ENCODE results near the gene ZSCAN9. TPM values are rescaled to one million over a fixed set of nuclear protein-coding genes. Genes with fewer than 3 reads are reported as not detected.

The ZSCAN9 gene
- total RNA-seq, 4 donors from 2014 or later: 2.3 to 9.4 (median 4.3) TPM

DNA sequence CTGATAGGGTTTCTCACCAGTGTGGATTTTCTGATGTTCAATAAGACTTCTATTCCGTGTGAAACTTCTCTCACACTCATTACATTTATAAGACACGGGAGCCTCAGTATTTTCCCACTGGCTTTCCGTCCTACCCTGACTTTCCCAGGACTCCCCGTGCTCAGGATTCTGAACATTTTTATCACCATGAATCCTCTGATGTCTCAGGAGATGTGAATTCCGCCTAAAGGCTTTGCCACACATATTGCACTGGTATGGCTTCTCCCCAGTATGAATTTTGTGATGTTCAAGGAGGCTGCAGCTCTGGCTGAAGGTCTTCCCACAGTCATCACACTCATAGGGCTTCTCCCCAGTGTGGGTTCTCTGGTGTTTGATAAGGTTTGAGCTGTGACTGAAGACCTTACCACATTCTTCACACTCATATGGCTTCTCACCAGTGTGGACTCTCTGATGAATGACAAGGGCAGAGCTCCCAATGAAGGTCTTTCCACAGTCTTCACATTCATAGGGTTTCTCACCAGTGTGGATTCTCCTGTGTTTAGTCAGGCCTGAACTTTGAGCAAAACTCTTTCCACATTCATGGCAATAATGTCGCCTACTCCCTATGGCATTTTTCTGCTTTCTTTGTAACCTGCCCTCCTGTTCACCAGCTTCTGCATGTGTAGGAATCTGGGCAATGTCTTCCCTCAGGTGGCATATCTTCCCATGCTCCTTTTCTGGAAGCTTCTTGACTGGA, 20.3 kb downstream of the ZSCAN9 start:
- WGBS, 2 donors: 90 to 92% methylated on average over 6 of the region's 6 CpGs
- no peak overlapping the region for H3K4me3 ChIP-seq (ENCODE audit: low read depth, poor library complexity, severe bottlenecking)
- intact Hi-C loops (cut with DNase I; ENCODE audit: low total_unique reads): no loop called here
- TF ChIP-seq POLR2A (IDR thresholded peaks at IDR 0.05): no peak
- TF ChIP-seq, protein P1, sequence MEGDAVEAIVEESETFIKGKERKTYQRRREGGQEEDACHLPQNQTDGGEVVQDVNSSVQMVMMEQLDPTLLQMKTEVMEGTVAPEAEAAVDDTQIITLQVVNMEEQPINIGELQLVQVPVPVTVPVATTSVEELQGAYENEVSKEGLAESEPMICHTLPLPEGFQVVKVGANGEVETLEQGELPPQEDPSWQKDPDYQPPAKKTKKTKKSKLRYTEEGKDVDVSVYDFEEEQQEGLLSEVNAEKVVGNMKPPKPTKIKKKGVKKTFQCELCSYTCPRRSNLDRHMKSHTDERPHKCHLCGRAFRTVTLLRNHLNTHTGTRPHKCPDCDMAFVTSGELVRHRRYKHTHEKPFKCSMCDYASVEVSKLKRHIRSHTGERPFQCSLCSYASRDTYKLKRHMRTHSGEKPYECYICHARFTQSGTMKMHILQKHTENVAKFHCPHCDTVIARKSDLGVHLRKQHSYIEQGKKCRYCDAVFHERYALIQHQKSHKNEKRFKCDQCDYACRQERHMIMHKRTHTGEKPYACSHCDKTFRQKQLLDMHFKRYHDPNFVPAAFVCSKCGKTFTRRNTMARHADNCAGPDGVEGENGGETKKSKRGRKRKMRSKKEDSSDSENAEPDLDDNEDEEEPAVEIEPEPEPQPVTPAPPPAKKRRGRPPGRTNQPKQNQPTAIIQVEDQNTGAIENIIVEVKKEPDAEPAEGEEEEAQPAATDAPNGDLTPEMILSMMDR (IDR thresholded peaks at IDR 0.05): no peak
- no peak for DNase-seq (ENCODE audit: low spot score in 2 of 2)

DNA sequence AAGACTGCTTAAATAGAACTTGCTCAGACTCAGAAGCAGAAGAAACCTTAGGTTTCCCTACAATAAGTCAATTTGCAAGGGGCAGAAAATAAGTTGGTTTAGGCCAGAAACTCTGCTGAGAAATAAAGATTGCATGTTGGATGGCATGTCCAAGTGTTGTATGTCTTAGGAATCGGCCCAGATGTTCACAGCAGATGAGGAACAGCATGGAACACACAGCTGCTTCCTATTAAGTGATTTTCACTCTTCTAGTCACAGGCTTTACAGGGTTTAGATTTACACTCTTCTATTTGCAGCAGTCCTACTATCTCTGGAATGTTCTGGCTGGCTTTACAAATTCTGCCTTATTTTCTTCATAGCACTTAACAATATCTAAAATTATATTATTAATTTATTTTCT, 23.8 kb downstream of the ZSCAN9 start:
- 61 to 78% methylated on average over 1 of the region's 1 CpG for WGBS, 2 donors
- intact Hi-C loops (cut with DNase I; ENCODE audit: low total_unique reads): no loop called here
- no peak overlapping the region for H3K4me3 ChIP-seq (ENCODE audit: low read depth, poor library complexity, severe bottlenecking)
- TF ChIP-seq, protein P1 (IDR thresholded peaks at IDR 0.05): no peak
- TF ChIP-seq POLR2A (IDR thresholded peaks at IDR 0.05): no peak
- DNase-seq (ENCODE audit: low spot score in 2 of 2): no peak

DNA sequence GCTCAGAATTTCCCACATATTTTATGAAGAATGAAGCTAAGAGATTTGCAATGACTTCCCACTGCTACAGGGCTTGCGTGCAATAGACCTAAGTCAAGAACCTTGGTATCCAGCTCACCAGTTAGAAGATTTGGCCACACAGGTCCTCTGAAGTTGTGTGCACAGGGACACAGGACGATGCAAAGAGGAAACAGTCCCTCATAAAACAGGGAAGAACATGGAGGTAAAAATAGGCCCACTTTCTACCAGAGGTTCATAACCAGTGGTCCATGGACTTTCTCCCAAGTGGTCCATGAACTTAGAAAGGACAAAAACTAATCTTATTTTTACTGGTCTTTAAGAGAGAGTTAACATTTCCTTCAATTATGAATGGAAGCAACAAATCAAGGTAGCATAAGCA, 25.7 kb downstream of the ZSCAN9 start:
- 74 to 78% methylated on average over 2 of the region's 2 CpGs for WGBS, 2 donors

DNA sequence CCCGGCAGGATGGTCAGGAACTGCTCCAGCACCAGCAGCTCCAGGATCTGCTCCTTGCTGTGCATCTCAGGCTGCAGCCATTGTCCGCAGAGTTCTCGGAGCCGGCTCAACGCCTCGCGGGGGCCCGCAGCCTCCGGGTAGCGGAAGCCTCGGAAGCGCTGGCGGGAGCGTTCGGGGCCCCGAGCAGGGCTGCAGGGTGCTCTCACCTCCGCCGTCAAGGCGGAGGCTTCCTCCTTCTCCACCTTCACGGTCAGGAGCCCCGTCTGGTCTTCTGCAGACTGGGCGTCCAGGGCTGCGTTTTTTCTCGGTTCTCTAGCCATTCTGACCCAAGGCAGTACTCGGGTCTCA, 26.6 kb downstream of the ZSCAN9 start:
- H3K4me3 ChIP-seq (ENCODE audit: low read depth, poor library complexity, severe bottlenecking): peak overlapping the region; percentile 92
- 0 to 1% methylated on average over 11 to 24 of the region's 25 CpGs for WGBS, 2 donors
- intact Hi-C loops (cut with DNase I; ENCODE audit: low total_unique reads): no loop called here
- TF ChIP-seq, protein P1 (IDR thresholded peaks at IDR 0.05): no peak
- TF ChIP-seq POLR2A (IDR thresholded peaks at IDR 0.05): no peak
- no peak for DNase-seq (ENCODE audit: low spot score in 2 of 2)

More for the DNA sequence above, 25.7 kb downstream of the ZSCAN9 start:
- intact Hi-C loops (cut with DNase I; ENCODE audit: low total_unique reads): no loop called here
- no peak for DNase-seq (ENCODE audit: low spot score in 2 of 2)
- H3K4me3 ChIP-seq (ENCODE audit: low read depth, poor library complexity, severe bottlenecking): no peak overlapping the region
- TF ChIP-seq, protein P1 (IDR thresholded peaks at IDR 0.05): no peak
- TF ChIP-seq POLR2A (IDR thresholded peaks at IDR 0.05): no peak

DNA sequence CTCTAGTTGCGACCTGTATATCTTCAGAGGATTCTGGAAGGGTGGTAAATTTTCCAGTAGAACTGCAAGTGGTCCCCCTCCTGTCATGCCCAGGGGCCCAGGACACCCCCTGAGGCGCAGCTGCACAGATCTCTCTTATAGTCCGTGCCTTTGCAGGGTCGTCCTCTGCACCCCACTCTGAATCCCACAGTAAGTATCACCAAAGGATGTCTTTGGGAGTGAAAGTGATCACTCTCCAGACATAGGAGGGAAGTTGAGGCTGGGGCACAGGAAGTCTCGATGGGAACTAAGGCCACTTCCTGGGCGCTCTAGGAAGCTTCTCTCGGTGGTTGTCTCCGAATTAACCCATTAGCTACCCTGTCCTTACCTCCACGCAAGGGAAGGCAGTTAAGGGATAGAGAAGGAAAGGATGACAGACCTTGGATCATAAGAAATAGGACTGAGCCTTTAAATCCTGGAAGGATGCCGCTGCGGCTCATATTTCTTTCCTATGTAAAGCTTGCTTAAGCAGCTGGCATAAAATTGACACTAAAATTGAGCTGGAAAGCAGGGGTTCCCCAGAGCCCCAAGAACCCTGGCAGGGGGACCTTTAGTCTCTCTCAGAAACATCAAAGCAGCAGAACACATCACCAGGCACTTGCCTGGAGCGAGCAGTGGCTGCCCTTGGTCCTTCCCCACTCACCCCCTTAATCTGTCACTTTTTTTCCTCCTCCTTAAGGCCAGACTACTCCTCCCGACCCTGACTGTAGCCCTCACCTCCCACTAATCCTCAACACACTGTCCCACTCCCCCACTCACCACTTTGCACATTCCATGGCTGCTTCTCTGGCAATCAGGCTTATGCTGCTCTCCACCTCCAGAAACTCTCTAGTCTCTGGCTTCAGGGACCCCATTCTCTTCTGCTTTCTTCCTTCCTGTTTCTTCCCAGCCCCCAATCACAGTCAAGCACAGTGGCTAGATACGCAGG, 27.2 kb downstream of the ZSCAN9 start, which contains the start of gene ZKSCAN4:
TSS of gene ZKSCAN4 (minus strand) at position 261 of the 967 bp plus-strand sequence. CDS start 289 bp downstream, outside the sequence.
- WGBS, 2 donors: 7 to 8% methylated on average over 14 of the region's 14 CpGs
- DNase-seq (ENCODE audit: low spot score in 2 of 2): peak; percentile 62 to 89
- intact Hi-C loops (cut with DNase I; ENCODE audit: low total_unique reads): no loop called here

More for the DNA sequence above, 27.2 kb downstream of the ZSCAN9 start, which contains the start of gene ZKSCAN4:
- TF ChIP-seq, protein P1 (IDR thresholded peaks at IDR 0.05): no peak
- TF ChIP-seq POLR2A (IDR thresholded peaks at IDR 0.05): no peak
- peak within 1 kb of the TSS; percentile 92 for H3K4me3 ChIP-seq (ENCODE audit: low read depth, poor library complexity, severe bottlenecking)
